Loucy (cell line): Measurements from ENCODE around the gene PTPRN2.

Experiments
- H2AFZ ChIP-seq: fragments of 200-600 bp; sonication (generic); 2 replicates; pipeline ENCODE4 v1.6.0; 2016; ENCODE audit warnings: antibody characterized with exemption, mild to moderate bottlenecking, low read length, moderate library complexity
- H3F3A ChIP-seq: fragments of 200-600 bp; 2 replicates; pipeline ENCODE4 v1.6.0; 2016; ENCODE audit warnings: antibody characterized with exemption, low read depth, mild to moderate bottlenecking
- H3K27me3 ChIP-seq: fragments of 200-600 bp; sonication (generic); 2 replicates; pipeline ENCODE4 v1.6.1; 2014; ENCODE audit warnings: low read length, mild to moderate bottlenecking; ENCODE audit not compliant: insufficient read depth, poor library complexity, severe bottlenecking
- H3K36me3 ChIP-seq: fragments of 200-600 bp; sonication (generic); 2 replicates; pipeline ENCODE4 v1.6.1; 2016; ENCODE audit warnings: low read length; ENCODE audit not compliant: insufficient read depth
- H3K4me1 ChIP-seq: fragments of 200-600 bp; sonication (generic); 2 replicates; pipeline ENCODE4 v1.5.1; 2014; ENCODE audit warnings: low read length, mild to moderate bottlenecking; ENCODE audit not compliant: insufficient read depth, poor library complexity, severe bottlenecking
- H3K4me2 ChIP-seq: fragments of 200-600 bp; sonication (generic); 2 replicates; pipeline ENCODE4 v1.6.0; 2014; ENCODE audit warnings: antibody characterized with exemption, low read length, low read depth, mild to moderate bottlenecking; ENCODE audit not compliant: poor library complexity, severe bottlenecking
- H3K4me3 ChIP-seq: fragments of 200-600 bp; sonication (generic); 2 replicates; pipeline ENCODE4 v1.5.1; 2014; ENCODE audit warnings: low read length, mild to moderate bottlenecking, mixed read lengths; ENCODE audit not compliant: poor library complexity, severe bottlenecking
- H3K79me2 ChIP-seq: fragments of 200-600 bp; sonication (generic); 2 replicates; pipeline ENCODE4 v1.6.1; 2014; ENCODE audit warnings: low read length; ENCODE audit not compliant: insufficient read depth
- H3K9ac ChIP-seq: fragments of 200-600 bp; sonication (generic); 2 replicates; pipeline ENCODE4 v1.6.0; 2014; ENCODE audit warnings: mild to moderate bottlenecking, low read depth, low read length, moderate library complexity; ENCODE audit not compliant: poor library complexity, severe bottlenecking
- H3K9me2 ChIP-seq: fragments of 200-600 bp; sonication (generic); replicated peaks from 2 replicates; pipeline ENCODE4 v1.6.1; 2016; ENCODE audit warnings: low read depth, low read length, mixed read lengths
- H3K9me3 ChIP-seq: fragments of 200-600 bp; sonication (generic); 2 replicates; pipeline ENCODE4 v1.6.1; 2014; ENCODE audit warnings: mild to moderate bottlenecking, antibody characterized with exemption, low read length, low read depth; ENCODE audit not compliant: insufficient read depth
- H4K20me1 ChIP-seq: fragments of 200-600 bp; sonication (generic); 2 replicates; pipeline ENCODE4 v1.6.0; 2014; ENCODE audit warnings: antibody characterized with exemption, low read length, mild to moderate bottlenecking; ENCODE audit not compliant: insufficient read depth, poor library complexity, severe bottlenecking
- CTCF ChIP-seq: fragments of 200-600 bp; sonication (generic); conservative IDR thresholded peaks from 2 replicates; pipeline ENCODE4 v1.5.1; 2014; ENCODE audit warnings: mild to moderate bottlenecking, antibody characterized with exemption, low read length
- EZH2phosphoT487 ChIP-seq: fragments of 200-600 bp; IDR thresholded peaks from 2 replicates; pipeline ENCODE4 v1.6.1; 2018; ENCODE audit warnings: antibody characterized with exemption, mild to moderate bottlenecking, moderate library complexity, borderline replicate concordance

The PTPRN2 gene

GRCh38 chr7:158562517-158562916 lies 25.1 kb downstream of the PTPRN2 start:
- Histone ChIP-seq H2AFZ (no peak overlapping the region), H3K9me2 (no peaks in the 10 kb centered on the region), H3K9ac (no peak overlapping the region), H3K4me3 (no peak overlapping the region), H3K36me3 (no peaks in the 10 kb centered on the region), H3K4me2 (no peak overlapping the region), H3K4me1 (no peaks in the 10 kb centered on the region), H3K27me3 (no peaks in the 10 kb centered on the region), H3K79me2 (no peaks in the 10 kb centered on the region), H3F3A (no peaks in the 10 kb centered on the region), H4K20me1 (no peaks in the 10 kb centered on the region), H3K9me3 (peaks cover 30% of the 10 kb centered on the region; the same call in 1 of the 2 replicates)
- TF ChIP-seq EZH2phosphoT487: no peak

GRCh38 chr7:158561659-158562058 lies 26.0 kb downstream of the PTPRN2 start:
- Histone ChIP-seq H4K20me1 (no peaks in the 10 kb centered on the region), H3K4me3 (no peak overlapping the region), H3K79me2 (no peaks in the 10 kb centered on the region), H3F3A (no peaks in the 10 kb centered on the region), H3K9me3 (peaks cover 24% of the 10 kb centered on the region; the same call in 1 of the 2 replicates), H3K36me3 (no peaks in the 10 kb centered on the region), H3K4me1 (no peaks in the 10 kb centered on the region), H3K4me2 (no peak overlapping the region), H3K27me3 (no peaks in the 10 kb centered on the region), H3K9ac (no peak overlapping the region), H3K9me2 (no peaks in the 10 kb centered on the region), H2AFZ (no peak overlapping the region)
- TF ChIP-seq CTCF (no peak), EZH2phosphoT487 (no peak)

GRCh38 chr7:158560386-158560785 lies 27.2 kb downstream of the PTPRN2 start:
- TF ChIP-seq EZH2phosphoT487: no peak
- no peak for TF ChIP-seq CTCF
- Histone ChIP-seq H3K9me2 (no peaks in the 10 kb centered on the region), H3K27me3 (no peaks in the 10 kb centered on the region), H4K20me1 (no peaks in the 10 kb centered on the region), H3K4me2 (no peak overlapping the region), H3K36me3 (no peaks in the 10 kb centered on the region), H3K9ac (no peak overlapping the region), H3K4me1 (no peaks in the 10 kb centered on the region), H2AFZ (no peak overlapping the region), H3K9me3 (peaks cover 29% of the 10 kb centered on the region; the same call in 1 of the 2 replicates), H3F3A (no peaks in the 10 kb centered on the region), H3K4me3 (no peak overlapping the region), H3K79me2 (no peaks in the 10 kb centered on the region)

GRCh38 chr7:158559356-158559755 lies 28.3 kb downstream of the PTPRN2 start:
- H3F3A ChIP-seq: no peaks in the 10 kb centered on the region
- TF ChIP-seq EZH2phosphoT487 (no peak), CTCF (no peak)
- H4K20me1 ChIP-seq: no peaks in the 10 kb centered on the region
- no peaks in the 10 kb centered on the region for H3K79me2 ChIP-seq
- no peaks in the 10 kb centered on the region for H3K36me3 ChIP-seq
- H3K9me3 ChIP-seq: peaks cover 37% of the 10 kb centered on the region; the same call in 1 of the 2 replicates
- no peak overlapping the region for H3K9ac ChIP-seq
- H3K4me2 ChIP-seq: no peak overlapping the region
- no peaks in the 10 kb centered on the region for H3K4me1 ChIP-seq
- H3K27me3 ChIP-seq: no peaks in the 10 kb centered on the region
- H3K9me2 ChIP-seq: no peaks in the 10 kb centered on the region
- no peak overlapping the region for H3K4me3 ChIP-seq
- no peak overlapping the region for H2AFZ ChIP-seq
